Kidney (tissue), 14 donors: ENCODE data around the gene RANBP1. TPM values are rescaled to one million over a fixed set of nuclear protein-coding genes. Genes with fewer than 3 reads are reported as not detected.
A peak's percentile ranks its signal among the peaks of the same experiment; 100 is the strongest.

Source experiments
- DNase-seq, 5 donors: peaks; one replicate each; pipeline ENCODE4 v3.0.0-alpha.2; 2013 to 2020
- FAIRE-seq: peaks from 2 replicates; lab custom pipeline; 2012; peaks lifted over from hg19 to GRCh38; lab: Jason Lieb, UNC
- H3K27ac ChIP-seq, 2 donors: one replicate each; pipeline ENCODE4 v1.7.0; 2013; ENCODE audit warnings: low read depth in 2 of 2, low read length in 2 of 2, inconsistent platforms in 1 of 2
- H3K27me3 ChIP-seq: one replicate; pipeline ENCODE4 v1.7.1; 2013; ENCODE audit warnings: low read length, inconsistent platforms; ENCODE audit not compliant: control insufficient read depth, insufficient read depth
- H3K36me3 ChIP-seq, 3 donors: one replicate each; pipeline versions ENCODE4 v1.7.0 to v1.7.1; 2013; ENCODE audit warnings: low read length in 3 of 3, control low read depth in 1 of 3, inconsistent platforms in 1 of 3; ENCODE audit not compliant: insufficient read depth in 3 of 3, control insufficient read depth in 2 of 3
- H3K4me1 ChIP-seq, 3 donors: one replicate each; pipeline versions ENCODE4 v1.7.0 to v1.7.1; 2013; ENCODE audit warnings: low read length in 3 of 3, inconsistent platforms in 1 of 3, low read depth in 1 of 3; ENCODE audit not compliant: control insufficient read depth in 2 of 3, insufficient read depth in 2 of 3
- H3K4me3 ChIP-seq, 3 donors: one replicate each; pipeline versions ENCODE4 v1.7.0 to v1.8.1; 2013; ENCODE audit warnings: low read length in 3 of 3, control low read depth in 1 of 3, inconsistent platforms in 1 of 3
- H3K9ac ChIP-seq, 3 donors: one replicate each; pipeline versions ENCODE4 v1.7.0 to v1.7.1; 2013; ENCODE audit warnings: low read length in 3 of 3, control low read depth in 1 of 3, inconsistent platforms in 1 of 3
- H3K9me3 ChIP-seq, 3 donors: one replicate each; pipeline versions ENCODE4 v1.7.0 to v1.7.1; 2013; ENCODE audit warnings: low read length in 3 of 3, control low read depth in 1 of 3, inconsistent platforms in 1 of 3; ENCODE audit not compliant: control insufficient read depth in 2 of 3, insufficient read depth in 1 of 3
- intact Hi-C: fragments of 100-400 bp; cut with DNase I; formaldehyde crosslinking; loops from one replicate; pipeline ENCODE4 v1.11.1; 2022
- polyA plus RNA-seq: library from polyadenylated mRNA; stranded (reverse); fragments of 350-450 nt; fragmentation: Illumina TruSeq; extraction: RNeasy Lipid Tissue Mini Kit (QIAGEN cat#74804); gene quantifications from one replicate; pipeline ENCODE4 v1.2.3, GENCODE V29; 2014; ENCODE audit warnings: low read depth, low replicate concordance; ENCODE audit not compliant: insufficient read depth
- total RNA-seq: library from RNA; stranded (reverse); fragmentation: NEBNext Ultra II Directional; extraction: Animal tissue kit (Norgen Biotek cat#: 25700); gene quantifications from one replicate; pipeline ENCODE4 v1.2.1, GENCODE V29; 2021
- TF ChIP-seq, protein P1 (sequence below): IDR thresholded peaks from 3 replicates; pipeline ENCODE4 v1.5.1; 2012; ENCODE audit warnings: mild to moderate bottlenecking, moderate library complexity, borderline replicate concordance; ENCODE audit not compliant: insufficient read depth; ENCODE audit errors: extremely low read depth
- donor health status: control.
- donor health status: control.
- donor health status: control.
- donor health status: control.
- donor health status: control.
- donor health status: DM: yes; HTN: yes; CAD: no.
- donor health status: Normal renal cell carcinoma (clear cell type).

RANBP1 gene
- total and polyA plus RNA-seq, 2 donors from 2014 or later: 67.2 to 80.5 TPM

DNA sequence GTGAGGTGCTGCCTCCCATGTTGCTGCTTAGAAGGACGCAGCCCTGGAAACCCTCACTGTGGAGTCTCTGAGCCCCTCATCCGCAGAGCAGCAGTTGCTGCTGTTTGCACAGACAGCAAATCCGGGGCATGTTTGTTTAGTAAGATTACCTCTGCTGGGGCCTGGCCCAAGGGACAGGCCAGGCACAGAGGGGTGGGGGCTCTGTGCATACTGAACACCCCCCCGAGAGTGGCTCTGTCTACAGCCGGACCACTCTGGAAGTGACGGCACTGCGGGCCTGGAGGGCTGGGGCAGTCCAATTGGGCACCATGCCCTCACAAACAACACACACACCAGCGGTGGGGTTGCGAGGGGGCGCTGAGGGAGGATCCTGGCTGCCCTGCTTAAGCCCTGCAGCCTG is 57.9 kb downstream of the RANBP1 start:
- TF ChIP-seq, protein P1, sequence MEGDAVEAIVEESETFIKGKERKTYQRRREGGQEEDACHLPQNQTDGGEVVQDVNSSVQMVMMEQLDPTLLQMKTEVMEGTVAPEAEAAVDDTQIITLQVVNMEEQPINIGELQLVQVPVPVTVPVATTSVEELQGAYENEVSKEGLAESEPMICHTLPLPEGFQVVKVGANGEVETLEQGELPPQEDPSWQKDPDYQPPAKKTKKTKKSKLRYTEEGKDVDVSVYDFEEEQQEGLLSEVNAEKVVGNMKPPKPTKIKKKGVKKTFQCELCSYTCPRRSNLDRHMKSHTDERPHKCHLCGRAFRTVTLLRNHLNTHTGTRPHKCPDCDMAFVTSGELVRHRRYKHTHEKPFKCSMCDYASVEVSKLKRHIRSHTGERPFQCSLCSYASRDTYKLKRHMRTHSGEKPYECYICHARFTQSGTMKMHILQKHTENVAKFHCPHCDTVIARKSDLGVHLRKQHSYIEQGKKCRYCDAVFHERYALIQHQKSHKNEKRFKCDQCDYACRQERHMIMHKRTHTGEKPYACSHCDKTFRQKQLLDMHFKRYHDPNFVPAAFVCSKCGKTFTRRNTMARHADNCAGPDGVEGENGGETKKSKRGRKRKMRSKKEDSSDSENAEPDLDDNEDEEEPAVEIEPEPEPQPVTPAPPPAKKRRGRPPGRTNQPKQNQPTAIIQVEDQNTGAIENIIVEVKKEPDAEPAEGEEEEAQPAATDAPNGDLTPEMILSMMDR: no peak
- Histone ChIP-seq H3K9me3 (no peaks in the 10 kb centered on the region), H3K36me3 (no peaks in the 10 kb centered on the region), H3K4me3 (no peak overlapping the region), H3K9ac (no peak overlapping the region), H3K4me1 (no peaks in the 10 kb centered on the region), H3K27ac (no peak overlapping the region), H3K27me3 (no peaks in the 10 kb centered on the region)
- peak in 3 of 5 donors; percentile 24 to 56 (median 29) for DNase-seq
- intact Hi-C loops: no loop called here
- no peak for FAIRE-seq

DNA sequence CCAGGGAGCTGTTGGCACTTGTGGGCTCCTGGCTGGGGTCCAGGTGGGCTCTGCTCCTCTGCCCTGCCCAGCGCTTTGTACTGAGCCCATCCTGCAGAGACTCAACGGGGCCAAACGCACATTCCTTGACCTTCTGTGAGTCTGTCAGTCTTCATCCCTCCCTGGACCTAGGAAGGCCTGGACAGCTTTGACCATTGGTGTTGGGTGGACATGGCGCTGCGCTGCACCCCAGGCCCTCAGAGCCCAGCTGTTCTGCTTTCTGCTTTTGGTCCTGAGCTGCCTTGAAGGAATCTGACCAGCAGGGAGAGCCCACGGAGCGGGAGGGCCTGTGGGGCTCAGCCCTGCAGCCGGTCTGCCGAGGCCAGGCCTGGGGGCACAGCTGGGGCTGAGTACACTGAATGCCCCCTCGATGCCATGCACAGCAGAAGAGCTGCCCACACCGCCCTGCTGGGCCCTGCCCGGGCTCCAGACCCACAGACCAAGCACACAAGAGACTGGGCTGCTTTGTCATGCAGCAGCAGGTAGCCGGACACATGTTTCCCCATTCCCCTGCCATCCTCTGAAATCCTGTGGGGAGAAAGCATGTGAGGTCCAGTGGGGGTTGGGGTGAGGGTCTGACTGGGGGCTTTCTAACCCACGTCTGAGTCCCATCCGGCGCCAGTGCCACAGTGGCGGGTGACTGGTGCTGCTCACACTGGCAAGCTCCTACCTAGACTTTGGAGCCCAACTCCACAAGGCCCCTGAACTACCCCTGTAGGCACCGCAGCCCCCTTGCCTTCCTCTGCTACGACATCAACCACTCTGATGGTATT is 59.1 kb downstream of the RANBP1 start:
- intact Hi-C loops: no loop called here
- no peaks in the 10 kb centered on the region for H3K36me3 ChIP-seq
- H3K27me3 ChIP-seq: no peaks in the 10 kb centered on the region
- no peaks in the 10 kb centered on the region for H3K9me3 ChIP-seq
- FAIRE-seq (no peak), DNase-seq (peak in 1 of 5 donors; percentile 33)
- H3K27ac ChIP-seq: no peak overlapping the region
- TF ChIP-seq, protein P1: no peak
- H3K4me3 ChIP-seq: no peak overlapping the region
- no peaks in the 10 kb centered on the region for H3K4me1 ChIP-seq
- H3K9ac ChIP-seq: no peak overlapping the region

DNA sequence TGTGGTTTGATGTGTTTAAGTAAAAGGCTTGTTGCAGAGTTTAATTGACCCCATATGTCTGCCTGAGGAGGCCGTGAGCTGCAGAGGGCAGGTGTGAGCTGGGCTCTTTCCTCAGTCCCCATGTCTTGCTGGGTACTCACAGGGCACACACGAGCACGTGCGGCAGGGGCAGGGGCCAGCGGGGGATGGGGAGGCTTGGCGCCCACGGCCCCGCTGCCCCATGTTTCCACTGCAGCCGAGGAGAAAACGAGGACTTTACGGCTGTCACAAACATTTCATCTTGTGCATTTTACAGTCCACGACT is 59.6 kb downstream of the RANBP1 start:
- Histone ChIP-seq H3K4me1 (no peaks in the 10 kb centered on the region), H3K36me3 (no peaks in the 10 kb centered on the region), H3K9ac (no peak overlapping the region), H3K27ac (no peak overlapping the region), H3K4me3 (no peak overlapping the region), H3K9me3 (no peaks in the 10 kb centered on the region), H3K27me3 (no peaks in the 10 kb centered on the region)
- TF ChIP-seq, protein P1: no peak
- no peak for DNase-seq
- FAIRE-seq: no peak
- intact Hi-C loops: no loop called here
